Measurements from ENCODE around the gene ATAD3B. TPM values are rescaled to one million over a fixed set of nuclear protein-coding genes. Genes with fewer than 3 reads are reported as not detected.

ATAD3B gene
- total RNA-seq, 1 experiment from 2014 or later, result 63.6 TPM

DNA sequence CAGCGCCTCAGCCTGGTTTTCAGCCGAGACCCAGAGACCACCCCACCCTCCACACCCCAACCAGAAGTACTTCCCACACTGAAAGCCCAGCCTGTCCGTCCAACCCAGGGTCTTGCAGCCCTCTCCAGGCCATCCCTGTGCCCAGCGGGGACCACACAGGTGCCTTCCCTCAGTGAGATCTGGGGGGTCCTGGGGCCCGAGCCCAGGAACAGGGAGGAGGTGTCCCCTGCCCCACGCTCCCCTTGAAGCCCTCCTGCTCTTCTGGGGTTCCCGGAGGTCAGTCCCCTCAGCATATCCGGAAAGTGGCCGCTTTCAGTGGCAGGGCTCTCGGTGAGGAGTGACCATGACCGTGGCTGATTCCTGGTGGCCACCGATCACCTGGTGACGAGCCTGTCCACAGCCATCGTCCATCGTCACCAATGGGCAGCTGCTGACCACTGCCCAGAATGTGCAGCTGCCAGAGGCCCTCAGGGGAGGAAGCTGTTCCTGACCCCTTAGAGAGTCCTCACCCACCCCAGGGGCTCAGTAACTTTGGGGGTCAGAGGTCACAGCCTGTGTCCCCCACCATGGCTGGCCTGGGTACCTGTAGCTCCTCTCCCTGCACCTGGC lies 65.5 kb downstream of the ATAD3B start (continued):
- TF ChIP-seq, protein P1, sequence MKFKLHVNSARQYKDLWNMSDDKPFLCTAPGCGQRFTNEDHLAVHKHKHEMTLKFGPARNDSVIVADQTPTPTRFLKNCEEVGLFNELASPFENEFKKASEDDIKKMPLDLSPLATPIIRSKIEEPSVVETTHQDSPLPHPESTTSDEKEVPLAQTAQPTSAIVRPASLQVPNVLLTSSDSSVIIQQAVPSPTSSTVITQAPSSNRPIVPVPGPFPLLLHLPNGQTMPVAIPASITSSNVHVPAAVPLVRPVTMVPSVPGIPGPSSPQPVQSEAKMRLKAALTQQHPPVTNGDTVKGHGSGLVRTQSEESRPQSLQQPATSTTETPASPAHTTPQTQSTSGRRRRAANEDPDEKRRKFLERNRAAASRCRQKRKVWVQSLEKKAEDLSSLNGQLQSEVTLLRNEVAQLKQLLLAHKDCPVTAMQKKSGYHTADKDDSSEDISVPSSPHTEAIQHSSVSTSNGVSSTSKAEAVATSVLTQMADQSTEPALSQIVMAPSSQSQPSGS (CRISPR knock-in tag; IDR thresholded peaks at IDR 0.05; ENCODE audit: borderline replicate concordance, low read depth), result no peak
- no peak for TF ChIP-seq ZNF416 (CRISPR knock-in tag; IDR thresholded peaks at IDR 0.05)
- TF ChIP-seq, protein P2, sequence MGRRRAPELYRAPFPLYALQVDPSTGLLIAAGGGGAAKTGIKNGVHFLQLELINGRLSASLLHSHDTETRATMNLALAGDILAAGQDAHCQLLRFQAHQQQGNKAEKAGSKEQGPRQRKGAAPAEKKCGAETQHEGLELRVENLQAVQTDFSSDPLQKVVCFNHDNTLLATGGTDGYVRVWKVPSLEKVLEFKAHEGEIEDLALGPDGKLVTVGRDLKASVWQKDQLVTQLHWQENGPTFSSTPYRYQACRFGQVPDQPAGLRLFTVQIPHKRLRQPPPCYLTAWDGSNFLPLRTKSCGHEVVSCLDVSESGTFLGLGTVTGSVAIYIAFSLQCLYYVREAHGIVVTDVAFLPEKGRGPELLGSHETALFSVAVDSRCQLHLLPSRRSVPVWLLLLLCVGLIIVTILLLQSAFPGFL (CRISPR knock-in tag; IDR thresholded peaks at IDR 0.05; ENCODE audit: borderline replicate concordance), result no peak
- no peak for TF ChIP-seq ELF4 (CRISPR knock-in tag; IDR thresholded peaks at IDR 0.05; ENCODE audit: low read depth)
- no peak for TF ChIP-seq NFATC4 (CRISPR knock-in tag; IDR thresholded peaks at IDR 0.05)
- TF ChIP-seq, protein P3, sequence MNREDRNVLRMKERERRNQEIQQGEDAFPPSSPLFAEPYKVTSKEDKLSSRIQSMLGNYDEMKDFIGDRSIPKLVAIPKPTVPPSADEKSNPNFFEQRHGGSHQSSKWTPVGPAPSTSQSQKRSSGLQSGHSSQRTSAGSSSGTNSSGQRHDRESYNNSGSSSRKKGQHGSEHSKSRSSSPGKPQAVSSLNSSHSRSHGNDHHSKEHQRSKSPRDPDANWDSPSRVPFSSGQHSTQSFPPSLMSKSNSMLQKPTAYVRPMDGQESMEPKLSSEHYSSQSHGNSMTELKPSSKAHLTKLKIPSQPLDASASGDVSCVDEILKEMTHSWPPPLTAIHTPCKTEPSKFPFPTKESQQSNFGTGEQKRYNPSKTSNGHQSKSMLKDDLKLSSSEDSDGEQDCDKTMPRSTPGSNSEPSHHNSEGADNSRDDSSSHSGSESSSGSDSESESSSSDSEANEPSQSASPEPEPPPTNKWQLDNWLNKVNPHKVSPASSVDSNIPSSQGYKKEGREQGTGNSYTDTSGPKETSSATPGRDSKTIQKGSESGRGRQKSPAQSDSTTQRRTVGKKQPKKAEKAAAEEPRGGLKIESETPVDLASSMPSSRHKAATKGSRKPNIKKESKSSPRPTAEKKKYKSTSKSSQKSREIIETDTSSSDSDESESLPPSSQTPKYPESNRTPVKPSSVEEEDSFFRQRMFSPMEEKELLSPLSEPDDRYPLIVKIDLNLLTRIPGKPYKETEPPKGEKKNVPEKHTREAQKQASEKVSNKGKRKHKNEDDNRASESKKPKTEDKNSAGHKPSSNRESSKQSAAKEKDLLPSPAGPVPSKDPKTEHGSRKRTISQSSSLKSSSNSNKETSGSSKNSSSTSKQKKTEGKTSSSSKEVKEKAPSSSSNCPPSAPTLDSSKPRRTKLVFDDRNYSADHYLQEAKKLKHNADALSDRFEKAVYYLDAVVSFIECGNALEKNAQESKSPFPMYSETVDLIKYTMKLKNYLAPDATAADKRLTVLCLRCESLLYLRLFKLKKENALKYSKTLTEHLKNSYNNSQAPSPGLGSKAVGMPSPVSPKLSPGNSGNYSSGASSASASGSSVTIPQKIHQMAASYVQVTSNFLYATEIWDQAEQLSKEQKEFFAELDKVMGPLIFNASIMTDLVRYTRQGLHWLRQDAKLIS (CRISPR knock-in tag; IDR thresholded peaks at IDR 0.05; ENCODE audit: borderline replicate concordance), result no peak
- TF ChIP-seq IRF2 (CRISPR knock-in tag; IDR thresholded peaks at IDR 0.05; ENCODE audit: borderline replicate concordance, low read depth), result no peak
- TF ChIP-seq, protein P4, sequence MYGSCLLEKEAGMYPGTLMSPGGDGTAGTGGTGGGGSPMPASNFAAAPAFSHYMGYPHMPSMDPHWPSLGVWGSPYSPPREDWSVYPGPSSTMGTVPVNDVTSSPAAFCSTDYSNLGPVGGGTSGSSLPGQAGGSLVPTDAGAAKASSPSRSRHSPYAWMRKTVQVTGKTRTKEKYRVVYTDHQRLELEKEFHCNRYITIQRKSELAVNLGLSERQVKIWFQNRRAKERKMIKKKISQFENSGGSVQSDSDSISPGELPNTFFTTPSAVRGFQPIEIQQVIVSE (CRISPR knock-in tag; IDR thresholded peaks at IDR 0.05; ENCODE audit: borderline replicate concordance), result no peak
- TF ChIP-seq, protein P5, sequence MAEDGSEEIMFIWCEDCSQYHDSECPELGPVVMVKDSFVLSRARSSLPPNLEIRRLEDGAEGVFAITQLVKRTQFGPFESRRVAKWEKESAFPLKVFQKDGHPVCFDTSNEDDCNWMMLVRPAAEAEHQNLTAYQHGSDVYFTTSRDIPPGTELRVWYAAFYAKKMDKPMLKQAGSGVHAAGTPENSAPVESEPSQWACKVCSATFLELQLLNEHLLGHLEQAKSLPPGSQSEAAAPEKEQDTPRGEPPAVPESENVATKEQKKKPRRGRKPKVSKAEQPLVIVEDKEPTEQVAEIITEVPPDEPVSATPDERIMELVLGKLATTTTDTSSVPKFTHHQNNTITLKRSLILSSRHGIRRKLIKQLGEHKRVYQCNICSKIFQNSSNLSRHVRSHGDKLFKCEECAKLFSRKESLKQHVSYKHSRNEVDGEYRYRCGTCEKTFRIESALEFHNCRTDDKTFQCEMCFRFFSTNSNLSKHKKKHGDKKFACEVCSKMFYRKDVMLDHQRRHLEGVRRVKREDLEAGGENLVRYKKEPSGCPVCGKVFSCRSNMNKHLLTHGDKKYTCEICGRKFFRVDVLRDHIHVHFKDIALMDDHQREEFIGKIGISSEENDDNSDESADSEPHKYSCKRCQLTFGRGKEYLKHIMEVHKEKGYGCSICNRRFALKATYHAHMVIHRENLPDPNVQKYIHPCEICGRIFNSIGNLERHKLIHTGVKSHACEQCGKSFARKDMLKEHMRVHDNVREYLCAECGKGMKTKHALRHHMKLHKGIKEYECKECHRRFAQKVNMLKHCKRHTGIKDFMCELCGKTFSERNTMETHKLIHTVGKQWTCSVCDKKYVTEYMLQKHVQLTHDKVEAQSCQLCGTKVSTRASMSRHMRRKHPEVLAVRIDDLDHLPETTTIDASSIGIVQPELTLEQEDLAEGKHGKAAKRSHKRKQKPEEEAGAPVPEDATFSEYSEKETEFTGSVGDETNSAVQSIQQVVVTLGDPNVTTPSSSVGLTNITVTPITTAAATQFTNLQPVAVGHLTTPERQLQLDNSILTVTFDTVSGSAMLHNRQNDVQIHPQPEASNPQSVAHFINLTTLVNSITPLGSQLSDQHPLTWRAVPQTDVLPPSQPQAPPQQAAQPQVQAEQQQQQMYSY (CRISPR knock-in tag; IDR thresholded peaks at IDR 0.05), result no peak

DNA sequence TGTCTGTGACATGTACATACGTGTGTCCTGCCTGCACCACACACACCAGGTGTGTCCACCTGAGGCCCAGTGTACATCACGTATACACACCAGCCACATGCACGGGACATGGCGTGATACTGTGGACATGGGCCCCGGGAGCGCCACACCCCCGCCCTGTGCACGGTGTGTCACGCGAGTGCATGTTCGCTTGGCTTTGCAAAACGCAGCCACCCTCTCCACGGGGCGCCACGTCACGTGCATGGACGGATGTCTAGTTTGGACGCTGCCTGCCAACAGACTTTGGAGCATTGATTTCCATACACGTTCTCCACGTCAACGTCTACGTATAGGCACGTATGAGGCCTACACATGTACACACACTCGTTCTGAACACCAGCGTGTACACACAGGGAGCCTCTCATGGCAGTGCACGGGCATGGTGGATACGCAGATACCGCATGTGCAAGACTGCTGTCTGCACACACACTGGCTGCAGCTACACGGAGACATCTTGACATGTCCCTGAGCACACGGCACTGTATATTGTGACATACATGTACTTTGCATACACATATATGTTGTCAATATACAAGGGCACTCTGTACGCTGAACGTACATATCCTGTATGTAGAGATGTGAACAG lies 66.2 kb downstream of the ATAD3B start:
- Mint-ChIP-seq H3K27ac (no peak overlapping the region; the same call in 1 of the 2 replicates), H3K36me3 (peaks cover 8% of the 10 kb centered on the region; the same call in 1 of the 2 replicates), H3K4me1 (peaks cover 3% of the 10 kb centered on the region; the same call in 1 of the 2 replicates), H3K27me3 (ENCODE audit: low read depth) (no peaks in the 10 kb centered on the region), H3K4me3 (no peak overlapping the region), H3K9me3 (no peaks in the 10 kb centered on the region)
- ChIA-PET CTCF (no interaction called here), POLR2A (no interaction called here)
- DNase-seq (ENCODE audit: low spot score) (no peak), ATAC-seq (no peak)
- TF ChIP-seq TP53 (CRISPR knock-in tag; IDR thresholded peaks at IDR 0.05), result no peak
- TF ChIP-seq NR2C2 (CRISPR knock-in tag; IDR thresholded peaks at IDR 0.05), result no peak
- no peak for TF ChIP-seq KAT7 (CRISPR knock-in tag; IDR thresholded peaks at IDR 0.05; ENCODE audit: borderline replicate concordance)

Data from WTC11 (cell line).